GM12878 (cell line): Measurements from ENCODE around the gene CCDC170. TPM values are rescaled to one million over a fixed set of nuclear protein-coding genes. Genes with fewer than 3 reads are reported as not detected.

Experiments
- ATAC-seq: fragments of 200-7000 bp; cut with Tn5 transposase; 3 replicates; pipeline ENCODE4 v1.9.1; 2020; ENCODE audit warnings: mild to moderate bottlenecking, moderate library complexity
- BruUV-seq: library from RNA; stranded (reverse); fragments of 400-500 nt; replicated peaks from 2 replicates; lab custom pipeline; 2021; lab: Mats Ljungman, UMichigan
- CTCF ChIA-PET: fragments of 300-600 bp; sonication (Branson Sonifier 250); formaldehyde crosslinking; extraction: SDS; loops from one replicate; lab custom pipeline; 2021; ENCODE audit warnings: inconsistent platforms; lab: Yijun Ruan, JAX
- POLR2A ChIA-PET: fragments of 350-600 bp; formaldehyde crosslinking; extraction: SDS; loops from one replicate; lab custom pipeline; 2021; ENCODE audit warnings: inconsistent platforms; lab: Charles Lee
- RAD21 ChIA-PET: fragments of 300-600 bp; sonication (Branson Sonifier 250); formaldehyde crosslinking; loops from one replicate; lab custom pipeline; 2023; ENCODE audit warnings: antibody characterized with exemption; ENCODE audit not compliant: unreplicated experiment; lab: Charles Lee
- SMC1A ChIA-PET: fragments of 300-600 bp; sonication (Branson Sonifier 250); formaldehyde crosslinking; loops from one replicate; lab custom pipeline; 2023; ENCODE audit not compliant: unreplicated experiment, uncharacterized antibody; lab: Charles Lee
- DNase-seq: peaks from one replicate; pipeline ENCODE4 v3.0.0-alpha.2; 2011; ENCODE audit warnings: low read depth, low spot score
- FAIRE-seq: peaks from 3 replicates; lab custom pipeline; 2011; peaks lifted over from hg19 to GRCh38; lab: Jason Lieb, UNC
- H2AFZ ChIP-seq: 2 replicates; pipeline ENCODE4 v1.6.0; 2011; ENCODE audit warnings: low read depth, low read length, control low read depth; ENCODE audit not compliant: control insufficient read depth
- H3K27ac ChIP-seq: 2 replicates; pipeline ENCODE4 v1.5.1; 2011; ENCODE audit warnings: control low read depth; ENCODE audit not compliant: control insufficient read depth, insufficient read depth
- H3K27me3 ChIP-seq, 2 experiments: replicated peaks in 1 of 2; 2 replicates each; pipeline versions ENCODE4 v1.6.0 to v1.6.1; 2011; ENCODE audit warnings: low read length in 1 of 2; ENCODE audit not compliant: control insufficient read depth in 2 of 2, insufficient read depth in 2 of 2
- H3K36me3 ChIP-seq, 2 experiments: 2 replicates each; pipeline ENCODE4 v1.5.1; 2011; ENCODE audit warnings: low read length in 1 of 2; ENCODE audit not compliant: control insufficient read depth in 2 of 2, insufficient read depth in 2 of 2
- H3K4me1 ChIP-seq: 2 replicates; pipeline ENCODE4 v1.6.1; 2011; ENCODE audit warnings: mild to moderate bottlenecking, low read length, moderate library complexity, mixed read lengths; ENCODE audit not compliant: control insufficient read depth, insufficient read depth
- H3K4me2 ChIP-seq: 2 replicates; pipeline ENCODE4 v1.6.0; 2011; ENCODE audit warnings: control low read depth; ENCODE audit not compliant: control insufficient read depth, insufficient read depth
- H3K4me3 ChIP-seq: fragments of 200-600 bp; sonication (generic); 2 replicates; pipeline ENCODE4 v1.5.1; 2016
- H3K79me2 ChIP-seq: 2 replicates; pipeline ENCODE4 v1.6.0; 2011; ENCODE audit warnings: low read length; ENCODE audit not compliant: control insufficient read depth, insufficient read depth
- H3K9ac ChIP-seq: 2 replicates; pipeline ENCODE4 v1.8.0; 2011; ENCODE audit warnings: low read length, control low read depth, mixed read lengths; ENCODE audit not compliant: control insufficient read depth, insufficient read depth
- H3K9me3 ChIP-seq: replicated peaks from 3 replicates; pipeline ENCODE4 v1.5.1; 2011; ENCODE audit warnings: mild to moderate bottlenecking, low read length; ENCODE audit not compliant: control insufficient read depth, insufficient read depth
- H4K20me1 ChIP-seq: 2 replicates; pipeline ENCODE4 v1.6.0; 2011; ENCODE audit not compliant: control insufficient read depth, insufficient read depth
- CHD4 ChIP-seq: fragments of 200-600 bp; sonication (generic); IDR thresholded peaks from 2 replicates; pipeline ENCODE4 v1.6.1; 2016; ENCODE audit warnings: mild to moderate bottlenecking
- HDAC6 ChIP-seq: fragments of 200-600 bp; sonication (generic); IDR thresholded peaks from one replicate; pipeline ENCODE4 v1.8.0; 2017; ENCODE audit warnings: antibody characterized with exemption; ENCODE audit not compliant: unreplicated experiment
- HSF1 ChIP-seq: fragments of 150-350 bp; IDR thresholded peaks from 2 replicates; pipeline ENCODE4 v1.6.1; 2014; ENCODE audit warnings: mild to moderate bottlenecking, low read depth, low read length
- KAT2A ChIP-seq: conservative IDR thresholded peaks from 2 replicates; pipeline ENCODE4 v1.6.1; 2011; ENCODE audit warnings: low read depth, low read length; ENCODE audit not compliant: control insufficient read depth
- KDM1A ChIP-seq: fragments of 200-600 bp; sonication (generic); IDR thresholded peaks from 2 replicates; pipeline ENCODE4 v1.6.1; 2016; ENCODE audit warnings: borderline replicate concordance
- LARP7 ChIP-seq: fragments of 450-650 bp; IDR thresholded peaks from 2 replicates; pipeline ENCODE4 v1.6.1; 2017; ENCODE audit warnings: mild to moderate bottlenecking
- PML ChIP-seq: IDR thresholded peaks from 2 replicates; pipeline ENCODE4 v1.6.1; 2012; ENCODE audit warnings: low read length, inconsistent platforms
- SP1 ChIP-seq: IDR thresholded peaks from one replicate; pipeline ENCODE4 v1.6.1; 2011; ENCODE audit warnings: low read depth, low read length
- SUPT20H ChIP-seq: IDR thresholded peaks from 2 replicates; pipeline ENCODE4 v1.6.1; 2011; ENCODE audit warnings: low read depth, mild to moderate bottlenecking, low read length, moderate library complexity, borderline replicate concordance; ENCODE audit not compliant: control insufficient read depth
- SUZ12 ChIP-seq: fragments of 200-600 bp; sonication (generic); IDR thresholded peaks from one replicate; pipeline ENCODE4 v1.6.1; 2018; ENCODE audit warnings: antibody characterized with exemption, mild to moderate bottlenecking; ENCODE audit not compliant: unreplicated experiment
- WGBS: methylation state at CpG from one replicate; pipeline ENCODE4 v1.1.6; 2016; ENCODE audit warnings: low lambda C conversion rate; ENCODE audit not compliant: insufficient replicate concordance, insufficient coverage; ENCODE audit errors: missing lambda C conversion rate; 5-methylcytosine and 5-hydroxymethylcytosine counted together
- in situ Hi-C: fragments of 300-500 bp; cut with MboI; formaldehyde crosslinking; loops from 9 replicates; pipeline ENCODE4 v1.14.3; 2018; ENCODE audit warnings: mixed read lengths
- intact Hi-C: fragments of 100-400 bp; cut with micrococcal nuclease; formaldehyde crosslinking; loops from one replicate; pipeline ENCODE4 v1.14.2; 2022; ENCODE audit not compliant: unreplicated experiment
- polyA plus RNA-seq, 11 experiments: library from polyadenylated mRNA; depleted of rRNA in 4 of 11; unstranded in 6 of 11; stranded (reverse) in 5 of 11; fragments of >200 nt; fragmentation: Nextera tagmentation in 4 of 11; fragmentation: Illumina TruSeq in 1 of 11; extraction: Ambion mirVana in 4 of 11; extraction: Trizol in 1 of 11; gene quantifications; 1 replicate in 1 of 11; 2 replicates in 10 of 11; pipeline versions ENCODE4 v1.2.1 to v1.2.3, GENCODE V29; 2011 to 2016; ENCODE audit warnings: inconsistent platforms in 2 of 11, missing spikeins in 2 of 11, low read depth in 1 of 11
- total RNA-seq, 4 experiments: library from RNA; depleted of rRNA in 3 of 4; stranded (reverse); fragments of >200 nt in 3 of 4; fragmentation: Illumina TruSeq in 1 of 4; extraction: Trizol in 1 of 4; gene quantifications; 2 replicates each; pipeline versions ENCODE4 v1.2.1 to v1.2.3, GENCODE V29; 2013 to 2021
- TF ChIP-seq, protein P1 (sequence below): fragments of 450-650 bp; IDR thresholded peaks from 2 replicates; pipeline ENCODE4 v1.6.1; 2016; ENCODE audit warnings: mild to moderate bottlenecking, moderate library complexity, borderline replicate concordance
- TF ChIP-seq, protein P2 (sequence below): fragments of 450-650 bp; IDR thresholded peaks from 2 replicates; pipeline ENCODE4 v1.6.1; 2017; ENCODE audit warnings: mild to moderate bottlenecking, moderate library complexity

CCDC170 gene
- total and polyA plus RNA-seq, 10 of the 15 experiments (the other 5 are each of a cell fraction or from before 2014, with no cell fraction given) = not detected

- TF ChIP-seq, protein P1, sequence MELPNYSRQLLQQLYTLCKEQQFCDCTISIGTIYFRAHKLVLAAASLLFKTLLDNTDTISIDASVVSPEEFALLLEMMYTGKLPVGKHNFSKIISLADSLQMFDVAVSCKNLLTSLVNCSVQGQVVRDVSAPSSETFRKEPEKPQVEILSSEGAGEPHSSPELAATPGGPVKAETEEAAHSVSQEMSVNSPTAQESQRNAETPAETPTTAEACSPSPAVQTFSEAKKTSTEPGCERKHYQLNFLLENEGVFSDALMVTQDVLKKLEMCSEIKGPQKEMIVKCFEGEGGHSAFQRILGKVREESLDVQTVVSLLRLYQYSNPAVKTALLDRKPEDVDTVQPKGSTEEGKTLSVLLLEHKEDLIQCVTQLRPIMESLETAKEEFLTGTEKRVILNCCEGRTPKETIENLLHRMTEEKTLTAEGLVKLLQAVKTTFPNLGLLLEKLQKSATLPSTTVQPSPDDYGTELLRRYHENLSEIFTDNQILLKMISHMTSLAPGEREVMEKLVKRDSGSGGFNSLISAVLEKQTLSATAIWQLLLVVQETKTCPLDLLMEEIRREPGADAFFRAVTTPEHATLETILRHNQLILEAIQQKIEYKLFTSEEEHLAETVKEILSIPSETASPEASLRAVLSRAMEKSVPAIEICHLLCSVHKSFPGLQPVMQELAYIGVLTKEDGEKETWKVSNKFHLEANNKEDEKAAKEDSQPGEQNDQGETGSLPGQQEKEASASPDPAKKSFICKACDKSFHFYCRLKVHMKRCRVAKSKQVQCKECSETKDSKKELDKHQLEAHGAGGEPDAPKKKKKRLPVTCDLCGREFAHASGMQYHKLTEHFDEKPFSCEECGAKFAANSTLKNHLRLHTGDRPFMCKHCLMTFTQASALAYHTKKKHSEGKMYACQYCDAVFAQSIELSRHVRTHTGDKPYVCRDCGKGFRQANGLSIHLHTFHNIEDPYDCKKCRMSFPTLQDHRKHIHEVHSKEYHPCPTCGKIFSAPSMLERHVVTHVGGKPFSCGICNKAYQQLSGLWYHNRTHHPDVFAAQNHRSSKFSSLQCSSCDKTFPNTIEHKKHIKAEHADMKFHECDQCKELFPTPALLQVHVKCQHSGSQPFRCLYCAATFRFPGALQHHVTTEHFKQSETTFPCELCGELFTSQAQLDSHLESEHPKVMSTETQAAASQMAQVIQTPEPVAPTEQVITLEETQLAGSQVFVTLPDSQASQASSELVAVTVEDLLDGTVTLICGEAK = no peak
- TF ChIP-seq SP1 = no peak
- no peak for TF ChIP-seq SUZ12
These were observed 5.6 kb upstream of the CCDC170 start (continued) for GRCh38 chr6:151488226-151488625.

DNA sequence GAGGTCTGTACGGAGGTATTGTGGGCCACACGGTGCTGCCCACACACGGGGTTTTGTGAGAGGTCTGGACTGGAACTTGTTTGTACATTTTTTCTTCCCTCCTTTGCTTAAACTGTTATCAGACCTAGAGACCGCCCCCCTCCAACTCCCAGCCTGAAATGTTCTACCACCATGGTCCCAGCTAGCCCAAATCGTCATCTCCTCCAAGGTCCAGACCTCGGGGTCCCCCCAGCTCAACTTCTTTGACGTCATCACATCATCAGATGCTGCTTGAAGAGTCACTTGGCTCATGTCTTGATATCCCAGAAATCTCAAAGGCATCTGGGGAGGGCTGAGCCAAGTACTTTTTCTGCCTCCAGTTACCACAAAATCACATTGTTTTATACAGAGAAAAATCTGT, 2.8 kb upstream of the CCDC170 start:
- DNase-seq = no peak
- H3K27me3 ChIP-seq = peaks cover 3 to 6% of the 10 kb centered on the region in 2 experiments; a peak in 3 of 4 replicates
- no peak overlapping the region for H3K9ac ChIP-seq
- no peak for FAIRE-seq
- 55% methylated on average over 7 of the region's 7 CpGs for WGBS
- CTCF ChIA-PET = no interaction called here
- no TSS peak for BruUV-seq
- RAD21 ChIA-PET = no interaction called here
- no peaks in the 10 kb centered on the region for H3K36me3 ChIP-seq
- POLR2A ChIA-PET = no interaction called here
- H2AFZ ChIP-seq = no peak overlapping the region
- H3K4me3 ChIP-seq = no peak overlapping the region
- no peaks in the 10 kb centered on the region for H3K9me3 ChIP-seq
- no peak overlapping the region for H3K4me2 ChIP-seq
- no peaks in the 10 kb centered on the region for H4K20me1 ChIP-seq
- H3K4me1 ChIP-seq = no peaks in the 10 kb centered on the region; the same call in 1 of the 2 replicates
- intact Hi-C loops = no loop called here
- no peak for ATAC-seq
- SMC1A ChIA-PET = interaction anchor here (1.5 kb wide), 1 partner anchor 112 kb away, joined by 3 read pairs; no protein-coding TSS in a partner anchor
- in situ Hi-C loops = no loop called here
- no peaks in the 10 kb centered on the region for H3K79me2 ChIP-seq
- no peak overlapping the region for H3K27ac ChIP-seq
- TF ChIP-seq, protein P2, sequence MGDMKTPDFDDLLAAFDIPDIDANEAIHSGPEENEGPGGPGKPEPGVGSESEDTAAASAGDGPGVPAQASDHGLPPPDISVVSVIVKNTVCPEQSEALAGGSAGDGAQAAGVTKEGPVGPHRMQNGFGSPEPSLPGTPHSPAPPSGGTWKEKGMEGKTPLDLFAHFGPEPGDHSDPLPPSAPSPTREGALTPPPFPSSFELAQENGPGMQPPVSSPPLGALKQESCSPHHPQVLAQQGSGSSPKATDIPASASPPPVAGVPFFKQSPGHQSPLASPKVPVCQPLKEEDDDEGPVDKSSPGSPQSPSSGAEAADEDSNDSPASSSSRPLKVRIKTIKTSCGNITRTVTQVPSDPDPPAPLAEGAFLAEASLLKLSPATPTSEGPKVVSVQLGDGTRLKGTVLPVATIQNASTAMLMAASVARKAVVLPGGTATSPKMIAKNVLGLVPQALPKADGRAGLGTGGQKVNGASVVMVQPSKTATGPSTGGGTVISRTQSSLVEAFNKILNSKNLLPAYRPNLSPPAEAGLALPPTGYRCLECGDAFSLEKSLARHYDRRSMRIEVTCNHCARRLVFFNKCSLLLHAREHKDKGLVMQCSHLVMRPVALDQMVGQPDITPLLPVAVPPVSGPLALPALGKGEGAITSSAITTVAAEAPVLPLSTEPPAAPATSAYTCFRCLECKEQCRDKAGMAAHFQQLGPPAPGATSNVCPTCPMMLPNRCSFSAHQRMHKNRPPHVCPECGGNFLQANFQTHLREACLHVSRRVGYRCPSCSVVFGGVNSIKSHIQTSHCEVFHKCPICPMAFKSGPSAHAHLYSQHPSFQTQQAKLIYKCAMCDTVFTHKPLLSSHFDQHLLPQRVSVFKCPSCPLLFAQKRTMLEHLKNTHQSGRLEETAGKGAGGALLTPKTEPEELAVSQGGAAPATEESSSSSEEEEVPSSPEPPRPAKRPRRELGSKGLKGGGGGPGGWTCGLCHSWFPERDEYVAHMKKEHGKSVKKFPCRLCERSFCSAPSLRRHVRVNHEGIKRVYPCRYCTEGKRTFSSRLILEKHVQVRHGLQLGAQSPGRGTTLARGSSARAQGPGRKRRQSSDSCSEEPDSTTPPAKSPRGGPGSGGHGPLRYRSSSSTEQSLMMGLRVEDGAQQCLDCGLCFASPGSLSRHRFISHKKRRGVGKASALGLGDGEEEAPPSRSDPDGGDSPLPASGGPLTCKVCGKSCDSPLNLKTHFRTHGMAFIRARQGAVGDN = no peak
- TF ChIP-seq SUPT20H = no peak
- no peak for TF ChIP-seq LARP7
- TF ChIP-seq KAT2A = no peak
- no peak for TF ChIP-seq KDM1A
- no peak for TF ChIP-seq HDAC6
- no peak for TF ChIP-seq PML
- TF ChIP-seq HSF1 = no peak
- TF ChIP-seq CHD4 = no peak
